Lung (tissue), 12 donors: ENCODE results near the gene RAB13. TPM values are rescaled to one million over a fixed set of nuclear protein-coding genes. Genes with fewer than 3 reads are reported as not detected.
"Not testable (repeated sequence)": the region's sequence is repeated elsewhere in the genome, so short reads cannot be mapped to it uniquely, and the experiment has no call there.

ENCODE experiments used
- ATAC-seq: fragments of 200-7000 bp; cut with Tn5 transposase; one replicate; pipeline ENCODE4 v1.9.1; 2020; ENCODE audit warnings: moderate number of reproducible peaks; ENCODE audit not compliant: insufficient read depth, low FRiP score
- DNase-seq, 3 donors: peaks; one replicate each; pipeline ENCODE4 v3.0.0-alpha.2; 2013 to 2017
- H3K27ac ChIP-seq, 2 donors: one replicate each; pipeline ENCODE4 v1.5.1; 2013; ENCODE audit warnings: mild to moderate bottlenecking in 2 of 2, moderate library complexity in 2 of 2, control low read depth in 1 of 2, inconsistent platforms in 1 of 2, low read depth in 1 of 2, low read length in 1 of 2
- H3K27me3 ChIP-seq, 3 donors: one replicate each; pipeline ENCODE4 v1.5.1; 2013; ENCODE audit warnings: low read length in 2 of 3; ENCODE audit not compliant: control insufficient read depth in 3 of 3, insufficient read depth in 3 of 3
- H3K36me3 ChIP-seq, 4 donors: one replicate each; pipeline ENCODE4 v1.5.1; 2013; ENCODE audit warnings: low read length in 4 of 4, mild to moderate bottlenecking in 1 of 4, moderate library complexity in 1 of 4; ENCODE audit not compliant: control insufficient read depth in 4 of 4, insufficient read depth in 4 of 4
- H3K4me1 ChIP-seq, 5 donors: one replicate each; pipeline ENCODE4 v1.5.1; 2013; ENCODE audit warnings: low read length in 5 of 5, mild to moderate bottlenecking in 2 of 5, moderate library complexity in 1 of 5; ENCODE audit not compliant: control insufficient read depth in 5 of 5, insufficient read depth in 5 of 5
- H3K4me3 ChIP-seq: one replicate; pipeline ENCODE4 v1.5.1; 2013; ENCODE audit warnings: mild to moderate bottlenecking, control low read depth, moderate library complexity
- H3K9ac ChIP-seq, 2 donors: one replicate each; pipeline ENCODE4 v1.5.1; 2013; ENCODE audit warnings: low read length in 2 of 2, control low read depth in 1 of 2; ENCODE audit not compliant: insufficient read depth in 1 of 2
- H3K9me3 ChIP-seq, 4 donors: one replicate each; pipeline ENCODE4 v1.5.1; 2013; ENCODE audit warnings: low read length in 3 of 4, mild to moderate bottlenecking in 1 of 4, moderate library complexity in 1 of 4; ENCODE audit not compliant: control insufficient read depth in 4 of 4, insufficient read depth in 3 of 4
- CTCF ChIP-seq: IDR thresholded peaks from 2 replicates; pipeline ENCODE4 v1.5.1; 2012; ENCODE audit warnings: mild to moderate bottlenecking; ENCODE audit errors: control extremely low read depth, extremely low read depth
- WGBS, 2 donors: extraction: QIAGEN DNeasy Blood & Tissue Kit; methylation state at CpG; one replicate each; pipeline ENCODE4 v1.1.7; 2013; 5-methylcytosine and 5-hydroxymethylcytosine counted together
- polyA plus RNA-seq, 2 donors: library from polyadenylated mRNA; stranded (reverse); fragments of 200-250 nt; gene quantifications; one replicate each; pipeline ENCODE4 v1.2.1, GENCODE V29; 2013
- total RNA-seq, 2 donors: library from RNA; depleted of rRNA in 1 of 2; stranded (reverse); fragments of >200 nt in 1 of 2; gene quantifications; one replicate each; pipeline ENCODE4 v1.2.1, GENCODE V29; 2014 to 2021
- donor health status: control.
- donor health status: control.
- donor health status: Bipolar disorder and iron deficiency.
- donor health status: healthy.
- donor health status: DM: yes; HTN: yes; CAD: no.

Gene RAB13
- total and polyA plus RNA-seq, 4 donors: 54.6 to 229 (median 138) TPM

GRCh38 chr1:154019269-154019668 is 33.1 kb upstream of the RAB13 start:
- no peak overlapping the region for H3K4me3 ChIP-seq
- H3K9ac ChIP-seq: no peak overlapping the region
- H3K9me3 ChIP-seq: no peaks in the 10 kb centered on the region
- no peaks in the 10 kb centered on the region for H3K4me1 ChIP-seq
- TF ChIP-seq CTCF: no peak
- ATAC-seq (no peak), DNase-seq (no peak)
- WGBS, 2 donors: 84 to 93% methylated on average over 4 of the region's 4 CpGs
- H3K27ac ChIP-seq: no peak overlapping the region
- no peaks in the 10 kb centered on the region for H3K27me3 ChIP-seq
- H3K36me3 ChIP-seq: no peaks in the 10 kb centered on the region

- Histone ChIP-seq H3K27ac (no peak overlapping the region), H3K9ac (no peak overlapping the region), H3K36me3 (no peaks in the 10 kb centered on the region), H3K9me3 (no peaks in the 10 kb centered on the region), H3K4me1 (no peaks in the 10 kb centered on the region), H3K27me3 (no peaks in the 10 kb centered on the region), H3K4me3 (no peak overlapping the region)
- no peak for TF ChIP-seq CTCF
- ATAC-seq: no peak
- DNase-seq: no peak
- 86 to 95% methylated on average over 3 of the region's 3 CpGs for whole genome bisulfite sequencing, 2 donors
Observed at GRCh38 chr1:154014154-154014907, 28.2 kb upstream of the RAB13 start.

- ATAC-seq, H3K27me3 ChIP-seq, H3K4me1 ChIP-seq, H3K9ac ChIP-seq, H3K36me3 ChIP-seq, DNase-seq, H3K4me3 ChIP-seq, H3K27ac ChIP-seq, H3K9me3 ChIP-seq: not testable (repeated sequence)
- WGBS, 2 donors: 96 to 97% methylated on average over 14 of the region's 14 CpGs
Observed at GRCh38 chr1:154012543-154012942, 26.4 kb upstream of the RAB13 start.

- ATAC-seq (no peak), DNase-seq (no peak)
- H3K4me3 ChIP-seq: no peak overlapping the region
- H3K36me3 ChIP-seq: no peaks in the 10 kb centered on the region
- no peaks in the 10 kb centered on the region for H3K27me3 ChIP-seq
- H3K4me1 ChIP-seq: no peaks in the 10 kb centered on the region
- H3K9me3 ChIP-seq: no peaks in the 10 kb centered on the region
- H3K9ac ChIP-seq: no peak overlapping the region
- 69 to 86% methylated on average over 1 of the region's 1 CpG for WGBS, 2 donors
- H3K27ac ChIP-seq: no peak overlapping the region
- TF ChIP-seq CTCF: no peak
Observed at GRCh38 chr1:154012129-154012528, 26.0 kb upstream of the RAB13 start.
